GM12874 (cell line): Measurements from ENCODE around the gene PDZD8.

Experiments
- CTCF ChIP-seq: IDR thresholded peaks from 2 replicates; pipeline ENCODE4 v1.5.1; 2011; ENCODE audit warnings: low read depth, mild to moderate bottlenecking, control low read depth, low read length, moderate library complexity; ENCODE audit not compliant: insufficient read depth

Gene PDZD8

DNA sequence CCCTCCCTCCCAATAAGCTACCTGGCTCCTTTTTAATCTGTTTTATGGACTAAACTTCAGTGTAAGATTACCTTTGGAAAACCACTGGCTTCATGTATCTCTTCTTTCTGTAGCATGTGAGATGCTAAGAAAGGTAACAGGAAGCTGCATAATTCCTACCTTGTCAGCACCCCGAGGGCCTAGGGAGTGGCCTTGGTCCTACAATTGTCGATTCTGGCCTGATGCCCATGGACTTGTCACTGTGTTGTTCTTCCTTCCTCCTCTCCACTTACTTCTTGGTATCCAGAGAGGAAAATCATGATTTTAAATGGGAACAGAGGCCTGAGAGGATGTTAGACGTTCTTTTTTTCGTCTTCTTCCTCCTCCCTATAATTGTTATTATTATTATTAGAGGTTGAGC is 42.9 kb upstream of the PDZD8 start:
- no peak for TF ChIP-seq CTCF

- TF ChIP-seq CTCF, result no peak
These were observed 42.0 kb upstream of the PDZD8 start for GRCh38 chr10:117417196-117417595.

- TF ChIP-seq CTCF, result no peak
These were observed 38.8 kb upstream of the PDZD8 start for GRCh38 chr10:117413928-117414618.

GRCh38 chr10:117412469-117413010 is 37.3 kb upstream of the PDZD8 start:
- TF ChIP-seq CTCF, result no peak

- no peak for TF ChIP-seq CTCF
These were observed 36.5 kb upstream of the PDZD8 start for GRCh38 chr10:117411479-117412399.

GRCh38 chr10:117410557-117410956 is 35.3 kb upstream of the PDZD8 start:
- TF ChIP-seq CTCF, result no peak

DNA sequence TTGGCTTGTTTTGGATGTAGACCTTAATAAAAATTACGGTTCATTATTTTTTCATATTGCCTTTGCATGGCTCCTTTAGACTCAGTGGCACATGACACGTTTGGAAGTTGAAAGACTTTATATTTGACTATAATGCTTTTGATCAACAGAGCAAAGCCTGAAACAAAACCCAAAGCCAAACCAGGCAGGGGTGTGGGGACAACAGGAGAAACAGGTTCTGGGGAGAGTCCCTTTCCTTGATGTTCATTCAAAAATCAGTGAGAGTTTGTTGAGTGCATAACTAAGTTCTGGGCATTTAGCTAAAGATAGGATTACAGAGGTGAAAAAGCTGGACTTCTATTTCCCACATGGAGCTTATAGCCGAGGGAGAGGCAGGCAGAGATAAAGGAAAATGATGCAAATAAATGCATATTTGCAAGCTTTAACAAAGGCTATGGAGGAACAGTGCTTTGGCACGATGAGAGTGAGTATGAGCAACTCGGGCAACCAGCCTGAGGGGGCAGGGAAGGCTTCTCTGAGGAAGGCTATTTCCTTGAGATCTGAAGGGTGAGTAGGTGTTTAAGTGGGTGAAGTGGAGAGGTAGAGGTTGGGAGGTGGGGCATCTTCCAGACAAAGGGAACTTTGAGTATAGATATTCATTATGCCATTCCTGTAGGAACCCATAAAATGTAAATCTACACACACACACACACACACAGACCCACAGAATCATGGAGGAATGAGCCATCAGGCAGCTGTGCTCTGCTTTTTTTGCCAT is 34.5 kb upstream of the PDZD8 start:
- TF ChIP-seq CTCF, result no peak
